ENCODE measurements around the gene INSYN2A.

DNA sequence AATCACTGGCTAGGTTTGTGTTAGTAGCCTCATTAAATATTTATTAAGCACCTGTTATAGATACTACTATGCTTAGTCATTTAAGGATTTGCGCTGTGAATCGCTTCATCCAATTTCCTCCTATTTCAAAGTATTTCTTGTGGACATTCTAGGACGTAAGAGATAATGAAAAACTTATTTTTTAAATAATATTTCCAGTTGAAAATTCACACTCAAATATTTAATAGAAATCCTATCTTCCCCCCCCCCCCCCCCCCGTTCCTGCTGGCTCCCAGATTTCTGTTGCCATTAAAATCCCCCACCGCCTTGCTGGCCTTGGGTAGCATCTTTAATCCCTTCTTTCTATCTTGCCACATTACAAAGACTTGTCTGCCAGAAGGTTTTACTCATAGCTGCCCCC, 6.0 kb downstream of the INSYN2A start:
- TF ChIP-seq, protein P1, sequence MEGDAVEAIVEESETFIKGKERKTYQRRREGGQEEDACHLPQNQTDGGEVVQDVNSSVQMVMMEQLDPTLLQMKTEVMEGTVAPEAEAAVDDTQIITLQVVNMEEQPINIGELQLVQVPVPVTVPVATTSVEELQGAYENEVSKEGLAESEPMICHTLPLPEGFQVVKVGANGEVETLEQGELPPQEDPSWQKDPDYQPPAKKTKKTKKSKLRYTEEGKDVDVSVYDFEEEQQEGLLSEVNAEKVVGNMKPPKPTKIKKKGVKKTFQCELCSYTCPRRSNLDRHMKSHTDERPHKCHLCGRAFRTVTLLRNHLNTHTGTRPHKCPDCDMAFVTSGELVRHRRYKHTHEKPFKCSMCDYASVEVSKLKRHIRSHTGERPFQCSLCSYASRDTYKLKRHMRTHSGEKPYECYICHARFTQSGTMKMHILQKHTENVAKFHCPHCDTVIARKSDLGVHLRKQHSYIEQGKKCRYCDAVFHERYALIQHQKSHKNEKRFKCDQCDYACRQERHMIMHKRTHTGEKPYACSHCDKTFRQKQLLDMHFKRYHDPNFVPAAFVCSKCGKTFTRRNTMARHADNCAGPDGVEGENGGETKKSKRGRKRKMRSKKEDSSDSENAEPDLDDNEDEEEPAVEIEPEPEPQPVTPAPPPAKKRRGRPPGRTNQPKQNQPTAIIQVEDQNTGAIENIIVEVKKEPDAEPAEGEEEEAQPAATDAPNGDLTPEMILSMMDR (IDR thresholded peaks at IDR 0.05), result no peak
- no peak for TF ChIP-seq POLR2AphosphoS5 (IDR thresholded peaks at IDR 0.05)
- TF ChIP-seq POLR2A (IDR thresholded peaks at IDR 0.05; ENCODE audit: low read depth), result no peak
- no peak for TF ChIP-seq EP300 (IDR thresholded peaks at IDR 0.05)
